Measurements from ENCODE around the gene RAF1. TPM values are rescaled to one million over a fixed set of nuclear protein-coding genes. Genes with fewer than 3 reads are reported as not detected.
"Not testable (repeated sequence)": the region's sequence is repeated elsewhere in the genome, so short reads cannot be mapped to it uniquely, and the experiment has no call there.

The RAF1 gene
- total RNA-seq, 3 donors from 2014 or later (not counting 1 experiment from before 2014, with no cell fraction given): 142 to 168 (median 156) TPM

DNA sequence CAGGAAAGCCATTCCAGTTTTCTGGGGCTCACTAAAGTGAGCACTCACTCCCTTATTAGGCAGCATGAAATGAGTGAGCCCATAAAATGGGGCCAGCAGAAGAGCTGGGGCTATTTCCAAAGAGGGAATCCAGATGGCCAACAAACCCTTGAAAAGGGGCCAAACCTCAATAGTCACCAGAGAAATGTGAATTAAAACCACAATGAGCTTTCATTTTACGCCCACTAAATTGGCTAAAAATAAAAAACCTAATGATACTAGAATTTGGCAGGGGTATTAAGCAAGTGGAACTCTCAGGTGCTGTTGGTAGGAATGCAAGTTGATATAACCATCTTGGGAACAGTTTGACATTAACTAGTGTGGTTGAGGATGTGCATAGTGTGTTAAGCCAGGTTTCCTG, 42.1 kb upstream of the RAF1 start:
- H3K9me3 ChIP-seq (ENCODE audit: control insufficient read depth, insufficient read depth, low read length): no peaks in the 10 kb centered on the region
- peaks cover 8 to 47% of the 10 kb centered on the region in 2 donors for H3K27me3 Mint-ChIP-seq (ENCODE audit: low read depth in 2 of 2)

DNA sequence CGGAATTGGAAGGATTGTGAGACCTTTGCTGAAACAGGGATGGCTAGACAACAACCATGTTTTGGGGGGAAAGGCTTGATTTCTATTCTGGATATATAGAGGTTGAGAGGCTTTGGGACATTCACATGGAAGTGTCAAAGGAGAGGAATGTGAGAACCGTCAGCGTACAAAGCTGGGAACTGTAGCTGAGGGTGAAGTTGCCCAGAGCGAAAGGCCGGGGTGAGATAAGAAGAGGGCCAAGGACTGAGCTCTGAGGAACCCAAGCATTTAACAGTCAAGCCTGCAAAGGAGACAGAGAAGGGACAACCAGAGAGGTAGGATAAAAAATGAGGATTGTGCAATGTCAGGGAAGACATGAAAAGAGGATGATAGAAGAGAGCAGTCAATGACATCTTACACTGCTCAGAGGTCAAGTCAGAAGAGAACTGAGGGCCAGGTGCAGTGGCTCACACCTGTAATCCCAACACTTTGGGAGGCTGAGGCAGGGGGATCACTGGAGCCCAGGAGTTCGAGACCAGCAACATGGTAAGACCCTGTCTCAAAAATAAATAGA, 41.5 kb upstream of the RAF1 start:
- Histone ChIP-seq H3K4me3 (ENCODE audit: low read length) (no peak overlapping the region), H3K36me3 (ENCODE audit: control insufficient read depth, insufficient read depth, low read length) (no peaks in the 10 kb centered on the region), H3K27ac (ENCODE audit: low read length) (no peak overlapping the region), H3K9me3 (ENCODE audit: control insufficient read depth, insufficient read depth, low read length) (no peaks in the 10 kb centered on the region), H3K27me3 (ENCODE audit: control insufficient read depth, insufficient read depth, low read length) (no peaks in the 10 kb centered on the region), H3K4me1 (ENCODE audit: control insufficient read depth, insufficient read depth, low read length) (no peaks in the 10 kb centered on the region)
- Mint-ChIP-seq H3K4me1 (no peaks in the 10 kb centered on the region), H3K9me3 (no peaks in the 10 kb centered on the region), H3K27me3 (ENCODE audit: low read depth in 2 of 2) (peaks cover 6 to 42% of the 10 kb centered on the region in 2 donors), H3K4me3 (no peak overlapping the region), H3K27ac (no peak overlapping the region), H3K36me3 (no peaks in the 10 kb centered on the region)
- TF ChIP-seq, protein P1, sequence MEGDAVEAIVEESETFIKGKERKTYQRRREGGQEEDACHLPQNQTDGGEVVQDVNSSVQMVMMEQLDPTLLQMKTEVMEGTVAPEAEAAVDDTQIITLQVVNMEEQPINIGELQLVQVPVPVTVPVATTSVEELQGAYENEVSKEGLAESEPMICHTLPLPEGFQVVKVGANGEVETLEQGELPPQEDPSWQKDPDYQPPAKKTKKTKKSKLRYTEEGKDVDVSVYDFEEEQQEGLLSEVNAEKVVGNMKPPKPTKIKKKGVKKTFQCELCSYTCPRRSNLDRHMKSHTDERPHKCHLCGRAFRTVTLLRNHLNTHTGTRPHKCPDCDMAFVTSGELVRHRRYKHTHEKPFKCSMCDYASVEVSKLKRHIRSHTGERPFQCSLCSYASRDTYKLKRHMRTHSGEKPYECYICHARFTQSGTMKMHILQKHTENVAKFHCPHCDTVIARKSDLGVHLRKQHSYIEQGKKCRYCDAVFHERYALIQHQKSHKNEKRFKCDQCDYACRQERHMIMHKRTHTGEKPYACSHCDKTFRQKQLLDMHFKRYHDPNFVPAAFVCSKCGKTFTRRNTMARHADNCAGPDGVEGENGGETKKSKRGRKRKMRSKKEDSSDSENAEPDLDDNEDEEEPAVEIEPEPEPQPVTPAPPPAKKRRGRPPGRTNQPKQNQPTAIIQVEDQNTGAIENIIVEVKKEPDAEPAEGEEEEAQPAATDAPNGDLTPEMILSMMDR (IDR thresholded peaks at IDR 0.05): no peak
- no peak for DNase-seq
- ATAC-seq: no peak
- WGBS (ENCODE audit: insufficient coverage): 93% methylated on average over 6 of the region's 6 CpGs
- intact Hi-C loops (cut with micrococcal nuclease): no loop called here

More for the DNA sequence above, 42.1 kb upstream of the RAF1 start:
- no peaks in the 10 kb centered on the region for H3K36me3 ChIP-seq (ENCODE audit: control insufficient read depth, insufficient read depth, low read length)
- H3K4me1 ChIP-seq (ENCODE audit: control insufficient read depth, insufficient read depth, low read length): no peaks in the 10 kb centered on the region
- WGBS (ENCODE audit: insufficient coverage): no CpG with 5 or more reads among the region's 1 CpG
- H3K4me3 ChIP-seq (ENCODE audit: low read length): no peak overlapping the region
- no peaks in the 10 kb centered on the region for H3K4me1 Mint-ChIP-seq
- intact Hi-C loops (cut with micrococcal nuclease): loop anchor here (1.0 kb wide), 1 partner anchor 14 kb away; no protein-coding TSS in a partner anchor
- no peak for DNase-seq
- H3K27ac ChIP-seq (ENCODE audit: low read length): no peak overlapping the region
- no peak overlapping the region for H3K4me3 Mint-ChIP-seq
- H3K27me3 ChIP-seq (ENCODE audit: control insufficient read depth, insufficient read depth, low read length): no peaks in the 10 kb centered on the region
- ATAC-seq: no peak
- no peaks in the 10 kb centered on the region for H3K9me3 Mint-ChIP-seq
- no peaks in the 10 kb centered on the region for H3K36me3 Mint-ChIP-seq
- H3K27ac Mint-ChIP-seq: no peak overlapping the region
- TF ChIP-seq, protein P1 (IDR thresholded peaks at IDR 0.05): no peak

DNA sequence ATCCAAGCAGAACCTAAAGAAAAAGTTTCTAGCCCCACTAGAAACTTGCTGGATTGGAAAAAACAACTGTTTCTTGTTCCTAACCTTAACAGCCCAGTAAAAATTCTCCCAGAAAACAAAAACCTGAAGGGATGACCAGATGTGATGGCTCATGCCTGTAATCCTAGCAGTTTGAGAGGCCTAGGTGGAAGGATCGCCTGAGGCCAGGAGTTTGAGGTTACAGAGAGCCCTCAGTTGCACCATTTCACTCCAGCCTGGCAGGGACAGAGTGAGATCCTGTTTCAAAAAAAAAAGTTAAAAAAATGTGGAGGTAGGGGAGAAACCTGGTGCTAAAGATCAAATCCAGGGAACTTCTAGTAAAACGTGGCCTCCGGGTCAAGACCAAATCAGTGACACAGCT, 38.6 kb upstream of the RAF1 start:
- no peaks in the 10 kb centered on the region for H3K4me1 ChIP-seq (ENCODE audit: control insufficient read depth, insufficient read depth, low read length)
- no peak overlapping the region for H3K4me3 Mint-ChIP-seq
- no peak overlapping the region for H3K27ac Mint-ChIP-seq
- no peaks in the 10 kb centered on the region for H3K27me3 ChIP-seq (ENCODE audit: control insufficient read depth, insufficient read depth, low read length)
- H3K4me3 ChIP-seq (ENCODE audit: low read length): no peak overlapping the region
- no peaks in the 10 kb centered on the region for H3K36me3 ChIP-seq (ENCODE audit: control insufficient read depth, insufficient read depth, low read length)
- H3K36me3 Mint-ChIP-seq: no peaks in the 10 kb centered on the region
- intact Hi-C loops (cut with micrococcal nuclease): no loop called here
- H3K27me3 Mint-ChIP-seq (ENCODE audit: low read depth in 2 of 2): peaks cover 4 to 25% of the 10 kb centered on the region in 2 donors
- no peak for DNase-seq
- no peaks in the 10 kb centered on the region for H3K9me3 Mint-ChIP-seq
- no peaks in the 10 kb centered on the region for H3K9me3 ChIP-seq (ENCODE audit: control insufficient read depth, insufficient read depth, low read length)
- no peaks in the 10 kb centered on the region for H3K4me1 Mint-ChIP-seq
- no peak for ATAC-seq
- TF ChIP-seq, protein P1 (IDR thresholded peaks at IDR 0.05): no peak
- WGBS (ENCODE audit: insufficient coverage): 84% methylated on average over 3 of the region's 3 CpGs
- no peak overlapping the region for H3K27ac ChIP-seq (ENCODE audit: low read length)

- H3K4me3 Mint-ChIP-seq; DNase-seq; H3K4me3 ChIP-seq (ENCODE audit: low read length); intact Hi-C loops (cut with micrococcal nuclease); H3K4me1 ChIP-seq (ENCODE audit: control insufficient read depth, insufficient read depth, low read length); H3K9me3 Mint-ChIP-seq; H3K36me3 Mint-ChIP-seq; H3K36me3 ChIP-seq (ENCODE audit: control insufficient read depth, insufficient read depth, low read length); H3K4me1 Mint-ChIP-seq; H3K27ac ChIP-seq (ENCODE audit: low read length); H3K27ac Mint-ChIP-seq; H3K27me3 ChIP-seq (ENCODE audit: control insufficient read depth, insufficient read depth, low read length); ATAC-seq; H3K9me3 ChIP-seq (ENCODE audit: control insufficient read depth, insufficient read depth, low read length): not testable (repeated sequence)
- WGBS (ENCODE audit: insufficient coverage): 94% methylated on average over 10 of the region's 10 CpGs
- H3K27me3 Mint-ChIP-seq (ENCODE audit: low read depth in 2 of 2): peaks cover 4 to 17% of the 10 kb centered on the region in 2 donors
Measured at GRCh38 chr3:12701601-12702000, 37.7 kb upstream of the RAF1 start.

All from natural killer cell (primary cell).